ENCODE measurements around the gene KRTAP4-2.
"Not testable (repeated sequence)": the region's sequence is repeated elsewhere in the genome, so short reads cannot be mapped to it uniquely, and the experiment has no call there.

DNA sequence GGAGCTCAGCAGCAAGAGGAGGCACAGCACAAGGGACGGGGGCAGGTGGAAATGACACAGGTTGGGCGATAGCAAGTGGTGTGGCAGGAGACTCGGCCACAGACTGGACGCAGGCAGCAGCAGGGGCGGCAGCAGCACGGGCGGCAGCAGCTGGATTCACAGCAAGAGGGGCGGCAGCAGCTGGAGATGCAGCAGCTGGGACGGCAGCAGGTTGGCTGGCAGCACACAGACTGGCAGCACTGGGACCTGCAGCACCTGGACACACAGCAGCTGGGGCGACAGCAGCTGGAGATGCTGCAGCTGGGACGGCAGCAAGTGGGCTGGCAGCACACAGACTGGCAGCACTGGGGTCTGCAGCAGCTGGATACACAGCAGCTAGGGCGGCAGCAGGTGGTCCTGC is 38.2 kb downstream of the KRTAP4-2 start:
- not testable (repeated sequence) for TF ChIP-seq CTCF, EP300 (IDR thresholded peaks at IDR 0.05)
